ENCODE data around the gene KRT34.
"Not testable (repeated sequence)": the region's sequence is repeated elsewhere in the genome, so short reads cannot be mapped to it uniquely, and the experiment has no call there.

Gene KRT34

DNA sequence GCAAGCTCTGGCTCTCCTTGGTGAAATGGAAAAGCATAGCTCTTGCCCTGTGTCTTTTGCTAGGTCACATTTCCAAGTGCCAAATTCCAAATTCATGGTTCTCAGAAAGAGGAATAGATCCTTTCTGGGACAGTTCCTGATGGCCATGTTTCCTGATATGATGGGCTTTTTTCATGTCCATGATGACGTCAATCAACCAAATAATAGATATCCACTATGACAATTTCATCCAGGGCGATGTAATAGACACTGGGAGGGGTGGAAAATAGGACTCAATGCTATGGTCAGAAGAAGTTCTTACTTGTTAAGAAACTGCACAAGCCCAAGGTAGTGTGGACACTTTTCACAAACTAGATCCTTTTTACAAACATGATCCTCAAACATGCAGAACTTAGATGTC is 30.9 kb downstream of the KRT34 start:
- TF ChIP-seq, protein P1, sequence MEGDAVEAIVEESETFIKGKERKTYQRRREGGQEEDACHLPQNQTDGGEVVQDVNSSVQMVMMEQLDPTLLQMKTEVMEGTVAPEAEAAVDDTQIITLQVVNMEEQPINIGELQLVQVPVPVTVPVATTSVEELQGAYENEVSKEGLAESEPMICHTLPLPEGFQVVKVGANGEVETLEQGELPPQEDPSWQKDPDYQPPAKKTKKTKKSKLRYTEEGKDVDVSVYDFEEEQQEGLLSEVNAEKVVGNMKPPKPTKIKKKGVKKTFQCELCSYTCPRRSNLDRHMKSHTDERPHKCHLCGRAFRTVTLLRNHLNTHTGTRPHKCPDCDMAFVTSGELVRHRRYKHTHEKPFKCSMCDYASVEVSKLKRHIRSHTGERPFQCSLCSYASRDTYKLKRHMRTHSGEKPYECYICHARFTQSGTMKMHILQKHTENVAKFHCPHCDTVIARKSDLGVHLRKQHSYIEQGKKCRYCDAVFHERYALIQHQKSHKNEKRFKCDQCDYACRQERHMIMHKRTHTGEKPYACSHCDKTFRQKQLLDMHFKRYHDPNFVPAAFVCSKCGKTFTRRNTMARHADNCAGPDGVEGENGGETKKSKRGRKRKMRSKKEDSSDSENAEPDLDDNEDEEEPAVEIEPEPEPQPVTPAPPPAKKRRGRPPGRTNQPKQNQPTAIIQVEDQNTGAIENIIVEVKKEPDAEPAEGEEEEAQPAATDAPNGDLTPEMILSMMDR (conservative IDR thresholded peaks at IDR 0.05; ENCODE audit: low read depth, low read length) = no peak
- H3K4me3 ChIP-seq (ENCODE audit: low read depth, low read length) = no peak overlapping the region
- no peak for DNase-seq (ENCODE audit: low read depth)

- DNase-seq (ENCODE audit: low read depth); H3K4me3 ChIP-seq (ENCODE audit: low read depth, low read length): not testable (repeated sequence)
Measured at GRCh38 chr17:41350381-41350878, 31.7 kb downstream of the KRT34 start, which contains the start of gene KRT33A. TSS of gene KRT33A (minus strand) at chr17:41350828. CDS start at chr17:41350767, 61 bp downstream.

GRCh38 chr17:41347869-41348760 is 34.0 kb downstream of the KRT34 start:
- no peak for DNase-seq (ENCODE audit: low read depth)
- TF ChIP-seq, protein P1 (conservative IDR thresholded peaks at IDR 0.05; ENCODE audit: low read depth, low read length) = no peak
- no peak overlapping the region for H3K4me3 ChIP-seq (ENCODE audit: low read depth, low read length)

GRCh38 chr17:41346421-41346820 is 35.7 kb downstream of the KRT34 start:
- DNase-seq (ENCODE audit: low read depth); H3K4me3 ChIP-seq (ENCODE audit: low read depth, low read length): not testable (repeated sequence)

DNA sequence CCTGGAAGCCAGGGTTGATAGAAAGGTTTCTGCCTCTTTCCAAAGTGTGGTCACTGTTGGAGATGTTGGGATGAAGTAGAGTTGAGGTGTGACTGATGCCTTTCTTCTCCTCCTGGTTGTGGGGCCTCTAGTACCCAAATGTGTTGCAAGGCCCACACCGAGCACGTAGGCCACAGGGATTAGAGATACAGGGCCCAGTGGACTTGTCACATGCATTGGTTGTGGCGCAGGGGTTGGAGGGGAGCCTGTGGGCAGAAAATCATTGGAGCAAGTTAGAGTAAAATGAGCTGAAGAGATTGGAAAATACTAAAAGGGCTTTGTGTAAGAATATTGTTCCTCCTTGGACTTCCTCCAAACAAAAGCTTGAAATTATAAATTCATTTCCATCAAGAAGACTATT is 36.1 kb downstream of the KRT34 start:
- TF ChIP-seq, protein P1 (conservative IDR thresholded peaks at IDR 0.05; ENCODE audit: low read depth, low read length) = no peak

GRCh38 chr17:41343029-41343428 is 39.1 kb downstream of the KRT34 start:
- no peak for DNase-seq (ENCODE audit: low read depth)
- TF ChIP-seq, protein P1 (conservative IDR thresholded peaks at IDR 0.05; ENCODE audit: low read depth, low read length) = no peak
- no peak overlapping the region for H3K4me3 ChIP-seq (ENCODE audit: low read depth, low read length)

More for the DNA sequence above, 36.1 kb downstream of the KRT34 start:
- no peak for DNase-seq (ENCODE audit: low read depth)
- no peak overlapping the region for H3K4me3 ChIP-seq (ENCODE audit: low read depth, low read length)

DNA sequence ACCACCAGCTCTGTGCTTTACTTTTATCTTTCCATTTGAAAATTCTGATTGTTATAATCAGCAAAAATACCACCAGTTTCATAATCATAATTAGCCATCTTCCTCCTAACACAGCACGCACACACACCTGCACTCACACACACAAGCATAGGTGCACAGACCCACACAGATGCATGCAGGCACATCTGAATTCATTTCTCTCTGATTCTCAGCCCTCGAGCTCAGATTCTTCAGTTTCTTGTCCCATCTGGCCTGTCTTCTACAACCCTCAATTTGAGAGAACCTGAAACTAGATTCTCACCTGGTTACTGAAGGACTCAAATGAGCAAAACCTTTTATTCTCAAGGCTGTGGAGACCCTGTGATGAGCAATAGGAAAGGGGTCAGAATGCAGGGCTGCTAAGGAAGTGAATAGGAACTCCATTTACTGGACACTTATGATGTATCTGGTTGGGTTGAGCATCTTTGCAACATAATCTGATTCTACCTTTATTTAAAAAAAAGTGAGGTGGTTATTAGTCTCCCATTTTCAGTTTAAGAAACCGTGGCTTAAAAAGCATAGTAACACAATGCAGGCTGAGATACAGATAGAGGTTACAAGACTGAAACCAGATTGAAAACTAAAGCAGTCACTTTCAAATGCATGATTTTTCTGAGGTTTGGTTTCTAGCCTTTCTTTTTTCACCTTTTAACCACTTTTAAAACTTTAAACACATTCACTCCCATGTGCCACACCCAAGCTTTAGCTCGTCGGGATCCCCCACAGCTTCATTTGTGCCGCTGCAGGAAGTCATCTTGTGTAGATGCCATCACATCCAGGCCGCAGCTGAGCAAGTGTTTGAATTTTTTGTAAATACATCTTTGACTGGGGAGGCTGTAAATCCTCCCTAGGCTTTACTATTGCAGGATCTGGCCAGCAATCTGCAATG is 40.9 kb downstream of the KRT34 start:
- no peak for DNase-seq (ENCODE audit: low read depth)
- no peak overlapping the region for H3K4me3 ChIP-seq (ENCODE audit: low read depth, low read length)
- TF ChIP-seq, protein P1 (conservative IDR thresholded peaks at IDR 0.05; ENCODE audit: low read depth, low read length) = no peak

Measured in choroid plexus epithelial cell (primary cell).